ENCODE results near the gene ENPP1. TPM values are rescaled to one million over a fixed set of nuclear protein-coding genes. Genes with fewer than 3 reads are reported as not detected.

Gene ENPP1
- total and polyA plus RNA-seq, 2 donors (not counting 1 experiment from before 2014, with no cell fraction given): 48.6 to 85.4 TPM

DNA sequence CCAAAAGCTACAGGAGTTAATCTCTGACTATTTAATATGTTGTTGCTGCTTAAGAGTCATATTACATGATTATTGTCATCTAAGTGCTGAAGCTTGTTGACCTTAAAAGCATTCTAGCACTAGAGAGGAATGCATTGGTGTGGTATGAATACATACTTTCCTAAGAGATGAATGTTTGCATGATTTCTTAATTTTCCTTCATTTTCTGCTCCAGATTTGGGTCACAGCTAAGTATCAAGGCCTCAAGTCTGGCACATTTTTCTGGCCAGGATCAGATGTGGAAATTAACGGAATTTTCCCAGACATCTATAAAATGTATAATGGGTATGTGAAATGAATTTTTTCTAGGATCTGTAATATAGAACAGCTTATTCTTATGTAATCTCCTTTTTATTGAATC, 53.6 kb downstream of the ENPP1 start:
- Histone ChIP-seq H2AFZ (ENCODE audit: low read length) (no peak overlapping the region), H3K9me3 (ENCODE audit: control insufficient read depth, insufficient read depth, low read depth, low read length) (no peaks in the 10 kb centered on the region), H3K36me3 (ENCODE audit: control insufficient read depth, insufficient read depth, low read length) (no peaks in the 10 kb centered on the region), H3K79me2 (ENCODE audit: control insufficient read depth, insufficient read depth, low read length) (no peaks in the 10 kb centered on the region), H3K4me2 (ENCODE audit: extremely low read depth, insufficient read depth, low read length) (no peak overlapping the region), H3K27me3 (ENCODE audit: control insufficient read depth, insufficient read depth, low read length) (no peaks in the 10 kb centered on the region), H3K4me3 (replicated peaks in 1 of 4; ENCODE audit: control extremely low read depth in 1 of 4, insufficient read depth in 1 of 4, low read depth in 3 of 4, low read length in 4 of 4) (no peak overlapping the region), H3K4me1 (ENCODE audit: control insufficient read depth, extremely low read depth, insufficient read depth, low read length) (peaks cover 5% of the 10 kb centered on the region), H3K27ac (ENCODE audit: insufficient read depth, low read length) (no peak overlapping the region), H4K20me1 (ENCODE audit: control insufficient read depth, extremely low read depth, insufficient read depth, low read length) (no peaks in the 10 kb centered on the region), H3K9ac (ENCODE audit: insufficient read depth, low read length) (no peak overlapping the region)
- no peak for TF ChIP-seq EZH2 (IDR thresholded peaks at IDR 0.05; ENCODE audit: low read length, missing control alignments)
- TF ChIP-seq, protein P1, sequence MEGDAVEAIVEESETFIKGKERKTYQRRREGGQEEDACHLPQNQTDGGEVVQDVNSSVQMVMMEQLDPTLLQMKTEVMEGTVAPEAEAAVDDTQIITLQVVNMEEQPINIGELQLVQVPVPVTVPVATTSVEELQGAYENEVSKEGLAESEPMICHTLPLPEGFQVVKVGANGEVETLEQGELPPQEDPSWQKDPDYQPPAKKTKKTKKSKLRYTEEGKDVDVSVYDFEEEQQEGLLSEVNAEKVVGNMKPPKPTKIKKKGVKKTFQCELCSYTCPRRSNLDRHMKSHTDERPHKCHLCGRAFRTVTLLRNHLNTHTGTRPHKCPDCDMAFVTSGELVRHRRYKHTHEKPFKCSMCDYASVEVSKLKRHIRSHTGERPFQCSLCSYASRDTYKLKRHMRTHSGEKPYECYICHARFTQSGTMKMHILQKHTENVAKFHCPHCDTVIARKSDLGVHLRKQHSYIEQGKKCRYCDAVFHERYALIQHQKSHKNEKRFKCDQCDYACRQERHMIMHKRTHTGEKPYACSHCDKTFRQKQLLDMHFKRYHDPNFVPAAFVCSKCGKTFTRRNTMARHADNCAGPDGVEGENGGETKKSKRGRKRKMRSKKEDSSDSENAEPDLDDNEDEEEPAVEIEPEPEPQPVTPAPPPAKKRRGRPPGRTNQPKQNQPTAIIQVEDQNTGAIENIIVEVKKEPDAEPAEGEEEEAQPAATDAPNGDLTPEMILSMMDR (conservative IDR thresholded peaks at IDR 0.05 in 1 of 2, IDR thresholded peaks at IDR 0.05 in 1 of 2; ENCODE audit: low read depth in 1 of 2, low read length in 2 of 2): no peak
- peak; percentile 48 to 83 for DNase-seq (ENCODE audit: low read depth in 2 of 2)

DNA sequence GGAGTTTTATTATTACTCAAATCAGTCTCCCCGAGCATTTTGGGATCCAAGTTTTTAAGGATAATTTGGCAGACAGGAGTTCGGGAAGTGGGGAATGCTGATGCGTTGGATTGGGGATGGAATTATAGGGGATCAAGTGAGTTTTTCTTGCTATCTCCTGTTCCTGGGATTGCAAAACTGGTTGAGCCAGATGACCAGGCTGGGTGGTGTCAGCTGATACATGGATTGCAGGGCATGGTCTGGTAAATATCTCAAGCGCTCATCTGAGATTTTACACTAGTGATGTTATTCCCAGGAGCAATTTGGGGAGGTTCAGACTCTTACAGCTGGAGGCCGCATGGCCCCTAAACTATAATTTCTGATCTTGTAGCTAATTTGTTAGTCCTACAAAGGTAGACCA, 54.7 kb downstream of the ENPP1 start:
- no peaks in the 10 kb centered on the region for H3K79me2 ChIP-seq (ENCODE audit: control insufficient read depth, insufficient read depth, low read length)
- no peaks in the 10 kb centered on the region for H4K20me1 ChIP-seq (ENCODE audit: control insufficient read depth, extremely low read depth, insufficient read depth, low read length)
- DNase-seq (ENCODE audit: low read depth in 2 of 2): no peak
- no peak overlapping the region for H3K4me3 ChIP-seq (replicated peaks in 1 of 4; ENCODE audit: control extremely low read depth in 1 of 4, insufficient read depth in 1 of 4, low read depth in 3 of 4, low read length in 4 of 4)
- H3K27ac ChIP-seq (ENCODE audit: insufficient read depth, low read length): no peak overlapping the region
- no peaks in the 10 kb centered on the region for H3K27me3 ChIP-seq (ENCODE audit: control insufficient read depth, insufficient read depth, low read length)
- H3K9ac ChIP-seq (ENCODE audit: insufficient read depth, low read length): no peak overlapping the region
- peaks cover 5% of the 10 kb centered on the region for H3K4me1 ChIP-seq (ENCODE audit: control insufficient read depth, extremely low read depth, insufficient read depth, low read length)
- H3K36me3 ChIP-seq (ENCODE audit: control insufficient read depth, insufficient read depth, low read length): no peaks in the 10 kb centered on the region
- no peak for TF ChIP-seq EZH2 (IDR thresholded peaks at IDR 0.05; ENCODE audit: low read length, missing control alignments)
- TF ChIP-seq, protein P1 (conservative IDR thresholded peaks at IDR 0.05 in 1 of 2, IDR thresholded peaks at IDR 0.05 in 1 of 2; ENCODE audit: low read depth in 1 of 2, low read length in 2 of 2): no peak
- no peak overlapping the region for H3K4me2 ChIP-seq (ENCODE audit: extremely low read depth, insufficient read depth, low read length)
- no peaks in the 10 kb centered on the region for H3K9me3 ChIP-seq (ENCODE audit: control insufficient read depth, insufficient read depth, low read depth, low read length)
- H2AFZ ChIP-seq (ENCODE audit: low read length): no peak overlapping the region

DNA sequence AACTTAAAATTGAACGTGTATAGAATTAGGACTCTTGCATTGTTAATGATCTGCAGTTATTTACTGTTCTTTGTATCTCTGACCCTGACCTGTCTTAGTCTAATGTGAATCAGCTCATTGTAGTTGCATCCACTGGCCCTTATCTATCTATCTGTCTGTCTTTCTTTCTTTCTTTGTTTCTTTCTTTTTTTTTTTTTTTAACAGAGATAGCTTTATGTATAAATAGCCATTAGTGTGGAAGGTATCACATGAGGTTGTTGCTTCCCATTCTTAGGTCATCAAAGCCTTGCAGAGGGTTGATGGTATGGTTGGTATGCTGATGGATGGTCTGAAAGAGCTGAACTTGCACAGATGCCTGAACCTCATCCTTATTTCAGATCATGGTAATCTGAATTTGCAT, 59.9 kb downstream of the ENPP1 start:
- peak in 1 of 2 donors; percentile 82 for DNase-seq (ENCODE audit: low read depth in 2 of 2)
- Histone ChIP-seq H3K9ac (ENCODE audit: insufficient read depth, low read length) (no peak overlapping the region), H4K20me1 (ENCODE audit: control insufficient read depth, extremely low read depth, insufficient read depth, low read length) (no peaks in the 10 kb centered on the region), H3K9me3 (ENCODE audit: control insufficient read depth, insufficient read depth, low read depth, low read length) (no peaks in the 10 kb centered on the region), H3K4me2 (ENCODE audit: extremely low read depth, insufficient read depth, low read length) (no peak overlapping the region), H3K4me3 (replicated peaks in 1 of 4; ENCODE audit: control extremely low read depth in 1 of 4, insufficient read depth in 1 of 4, low read depth in 3 of 4, low read length in 4 of 4) (no peak overlapping the region), H3K4me1 (ENCODE audit: control insufficient read depth, extremely low read depth, insufficient read depth, low read length) (no peaks in the 10 kb centered on the region), H2AFZ (ENCODE audit: low read length) (no peak overlapping the region), H3K36me3 (ENCODE audit: control insufficient read depth, insufficient read depth, low read length) (no peaks in the 10 kb centered on the region), H3K27ac (ENCODE audit: insufficient read depth, low read length) (no peak overlapping the region), H3K27me3 (ENCODE audit: control insufficient read depth, insufficient read depth, low read length) (no peaks in the 10 kb centered on the region), H3K79me2 (ENCODE audit: control insufficient read depth, insufficient read depth, low read length) (no peaks in the 10 kb centered on the region)
- TF ChIP-seq, protein P1 (conservative IDR thresholded peaks at IDR 0.05 in 1 of 2, IDR thresholded peaks at IDR 0.05 in 1 of 2; ENCODE audit: low read depth in 1 of 2, low read length in 2 of 2): no peak
- TF ChIP-seq EZH2 (IDR thresholded peaks at IDR 0.05; ENCODE audit: low read length, missing control alignments): no peak
